ENCODE measurements around the gene SYNE2.
"Not testable (repeated sequence)": the region's sequence is repeated elsewhere in the genome, so short reads cannot be mapped to it uniquely, and the experiment has no call there.

Gene SYNE2

GRCh38 chr14:63853831-63854293, 1.1 kb downstream of the SYNE2 start:
- Histone ChIP-seq H3K36me3 (ENCODE audit: insufficient read depth, low read length) (no peaks in the 10 kb centered on the region), H3K4me1 (ENCODE audit: control insufficient read depth, insufficient read depth, low read length, unreplicated experiment) (peaks cover 10% of the 10 kb centered on the region), H3K79me2 (ENCODE audit: control insufficient read depth, insufficient read depth, low read length, unreplicated experiment) (peaks cover 3% of the 10 kb centered on the region), H3K4me3 (ENCODE audit: low read depth, low read length) (peak overlapping the region; percentile 86), H3K27ac (ENCODE audit: low read depth, low read length) (peak overlapping the region; percentile 42; the same call in 1 of the 2 replicates), H2AFZ (ENCODE audit: low read length, unreplicated experiment) (peak overlapping the region; percentile 92), H3K27me3 (ENCODE audit: insufficient read depth, low read length) (no peaks in the 10 kb centered on the region)

- peak overlapping the region; percentile 86 for H3K4me3 ChIP-seq (ENCODE audit: low read depth, low read length)
- H3K27me3 ChIP-seq (ENCODE audit: insufficient read depth, low read length): no peaks in the 10 kb centered on the region
- peak overlapping the region; percentile 92 for H2AFZ ChIP-seq (ENCODE audit: low read length, unreplicated experiment)
- H3K27ac ChIP-seq (ENCODE audit: low read depth, low read length): no peak overlapping the region
- H3K79me2 ChIP-seq (ENCODE audit: control insufficient read depth, insufficient read depth, low read length, unreplicated experiment): peaks cover 3% of the 10 kb centered on the region
- H3K36me3 ChIP-seq (ENCODE audit: insufficient read depth, low read length): no peaks in the 10 kb centered on the region
- peaks cover 10% of the 10 kb centered on the region for H3K4me1 ChIP-seq (ENCODE audit: control insufficient read depth, insufficient read depth, low read length, unreplicated experiment)
Measured at GRCh38 chr14:63854330-63854729, 1.5 kb downstream of the SYNE2 start.

- Histone ChIP-seq H3K36me3 (ENCODE audit: insufficient read depth, low read length) (no peaks in the 10 kb centered on the region), H3K27ac (ENCODE audit: low read depth, low read length) (no peak overlapping the region), H3K4me1 (ENCODE audit: control insufficient read depth, insufficient read depth, low read length, unreplicated experiment) (peaks cover 10% of the 10 kb centered on the region), H2AFZ (ENCODE audit: low read length, unreplicated experiment) (no peak overlapping the region), H3K27me3 (ENCODE audit: insufficient read depth, low read length) (no peaks in the 10 kb centered on the region), H3K4me3 (ENCODE audit: low read depth, low read length) (no peak overlapping the region), H3K79me2 (ENCODE audit: control insufficient read depth, insufficient read depth, low read length, unreplicated experiment) (peaks cover 3% of the 10 kb centered on the region)
Measured at GRCh38 chr14:63855281-63855680, 2.5 kb downstream of the SYNE2 start.

GRCh38 chr14:63857466-63858030, 4.7 kb downstream of the SYNE2 start:
- Histone ChIP-seq H3K36me3 (ENCODE audit: insufficient read depth, low read length) (no peaks in the 10 kb centered on the region), H3K4me1 (ENCODE audit: control insufficient read depth, insufficient read depth, low read length, unreplicated experiment) (peaks cover 10% of the 10 kb centered on the region), H2AFZ (ENCODE audit: low read length, unreplicated experiment) (no peak overlapping the region), H3K79me2 (ENCODE audit: control insufficient read depth, insufficient read depth, low read length, unreplicated experiment) (peaks cover 3% of the 10 kb centered on the region), H3K27ac (ENCODE audit: low read depth, low read length) (no peak overlapping the region), H3K27me3 (ENCODE audit: insufficient read depth, low read length) (no peaks in the 10 kb centered on the region), H3K4me3 (ENCODE audit: low read depth, low read length) (no peak overlapping the region)

- Histone ChIP-seq H3K4me3 (ENCODE audit: low read depth, low read length) (no peak overlapping the region), H3K27ac (ENCODE audit: low read depth, low read length) (no peak overlapping the region), H3K4me1 (ENCODE audit: control insufficient read depth, insufficient read depth, low read length, unreplicated experiment) (peaks cover 14% of the 10 kb centered on the region), H3K27me3 (ENCODE audit: insufficient read depth, low read length) (no peaks in the 10 kb centered on the region), H3K36me3 (ENCODE audit: insufficient read depth, low read length) (no peaks in the 10 kb centered on the region), H2AFZ (ENCODE audit: low read length, unreplicated experiment) (no peak overlapping the region), H3K79me2 (ENCODE audit: control insufficient read depth, insufficient read depth, low read length, unreplicated experiment) (peaks cover 3% of the 10 kb centered on the region)
Measured at GRCh38 chr14:63860146-63860545, 7.3 kb downstream of the SYNE2 start.

- Histone ChIP-seq H3K4me3 (ENCODE audit: low read depth, low read length) (no peak overlapping the region), H3K79me2 (ENCODE audit: control insufficient read depth, insufficient read depth, low read length, unreplicated experiment) (no peaks in the 10 kb centered on the region), H3K27ac (ENCODE audit: low read depth, low read length) (no peak overlapping the region), H3K36me3 (ENCODE audit: insufficient read depth, low read length) (no peaks in the 10 kb centered on the region), H3K4me1 (ENCODE audit: control insufficient read depth, insufficient read depth, low read length, unreplicated experiment) (peaks cover 14% of the 10 kb centered on the region), H3K27me3 (ENCODE audit: insufficient read depth, low read length) (no peaks in the 10 kb centered on the region), H2AFZ (ENCODE audit: low read length, unreplicated experiment) (no peak overlapping the region)
Measured at GRCh38 chr14:63862163-63862562, 9.4 kb downstream of the SYNE2 start.

GRCh38 chr14:63863004-63863403, 10.2 kb downstream of the SYNE2 start:
- no peak overlapping the region for H2AFZ ChIP-seq (ENCODE audit: low read length, unreplicated experiment)
- H3K27ac ChIP-seq (ENCODE audit: low read depth, low read length): no peak overlapping the region
- H3K36me3 ChIP-seq (ENCODE audit: insufficient read depth, low read length): no peaks in the 10 kb centered on the region
- peaks cover 9% of the 10 kb centered on the region for H3K4me1 ChIP-seq (ENCODE audit: control insufficient read depth, insufficient read depth, low read length, unreplicated experiment)
- no peak overlapping the region for H3K4me3 ChIP-seq (ENCODE audit: low read depth, low read length)
- no peaks in the 10 kb centered on the region for H3K79me2 ChIP-seq (ENCODE audit: control insufficient read depth, insufficient read depth, low read length, unreplicated experiment)
- no peaks in the 10 kb centered on the region for H3K27me3 ChIP-seq (ENCODE audit: insufficient read depth, low read length)

GRCh38 chr14:63864775-63865174, 12.0 kb downstream of the SYNE2 start:
- not testable (repeated sequence) for H3K36me3 ChIP-seq (ENCODE audit: insufficient read depth, low read length); H3K79me2 ChIP-seq (ENCODE audit: control insufficient read depth, insufficient read depth, low read length, unreplicated experiment); H3K27me3 ChIP-seq (ENCODE audit: insufficient read depth, low read length)
- H2AFZ ChIP-seq (ENCODE audit: low read length, unreplicated experiment): peak overlapping the region; percentile 72
- peak overlapping the region; percentile 85 for H3K27ac ChIP-seq (ENCODE audit: low read depth, low read length)
- peak overlapping the region; percentile 71 for H3K4me3 ChIP-seq (ENCODE audit: low read depth, low read length)
- H3K4me1 ChIP-seq (ENCODE audit: control insufficient read depth, insufficient read depth, low read length, unreplicated experiment): peaks cover 17% of the 10 kb centered on the region

- peak overlapping the region; percentile 44 for H3K4me3 ChIP-seq (ENCODE audit: low read depth, low read length)
- no peak overlapping the region for H3K27ac ChIP-seq (ENCODE audit: low read depth, low read length)
- no peaks in the 10 kb centered on the region for H3K79me2 ChIP-seq (ENCODE audit: control insufficient read depth, insufficient read depth, low read length, unreplicated experiment)
- peak overlapping the region; percentile 28 for H2AFZ ChIP-seq (ENCODE audit: low read length, unreplicated experiment)
- H3K36me3 ChIP-seq (ENCODE audit: insufficient read depth, low read length): no peaks in the 10 kb centered on the region
- no peaks in the 10 kb centered on the region for H3K27me3 ChIP-seq (ENCODE audit: insufficient read depth, low read length)
- peaks cover 20% of the 10 kb centered on the region for H3K4me1 ChIP-seq (ENCODE audit: control insufficient read depth, insufficient read depth, low read length, unreplicated experiment)
Measured at GRCh38 chr14:63867933-63868921, 15.4 kb downstream of the SYNE2 start.

GRCh38 chr14:63869940-63870752, 17.3 kb downstream of the SYNE2 start:
- Histone ChIP-seq H3K4me1 (ENCODE audit: control insufficient read depth, insufficient read depth, low read length, unreplicated experiment) (peaks cover 16% of the 10 kb centered on the region), H3K4me3 (ENCODE audit: low read depth, low read length) (peak overlapping the region; percentile 42; the same call in 1 of the 2 replicates)
- not testable (repeated sequence) for H3K27ac ChIP-seq (ENCODE audit: low read depth, low read length); H3K79me2 ChIP-seq (ENCODE audit: control insufficient read depth, insufficient read depth, low read length, unreplicated experiment); H2AFZ ChIP-seq (ENCODE audit: low read length, unreplicated experiment); H3K36me3 ChIP-seq (ENCODE audit: insufficient read depth, low read length); H3K27me3 ChIP-seq (ENCODE audit: insufficient read depth, low read length)
